ENCODE measurements around the gene TADA2B. TPM values are rescaled to one million over a fixed set of nuclear protein-coding genes. Genes with fewer than 3 reads are reported as not detected.

TADA2B gene
- total and polyA plus RNA-seq, 8 donors: 9.6 to 26.2 (median 17.9) TPM

GRCh38 chr4:7058792-7059191 lies 15.6 kb downstream of the TADA2B start:
- no peak overlapping the region for H3K4me3 ChIP-seq
- no peak for FAIRE-seq
- no peaks in the 10 kb centered on the region for H3K9me3 ChIP-seq
- H3K36me3 ChIP-seq: peaks cover 2 to 71% (median 7%) of the 10 kb centered on the region in 3 donors
- no peak for TF ChIP-seq CTCF (IDR thresholded peaks at IDR 0.05)
- WGBS, 2 donors: 83 to 87% methylated on average over 3 of the region's 3 CpGs
- H3K27ac ChIP-seq: no peak overlapping the region
- H3K4me1 ChIP-seq: no peaks in the 10 kb centered on the region
- intact Hi-C loops (cut with DNase I): no loop called here
- DNase-seq: no peak
- peak in 1 of 4 donors; percentile 12 for ATAC-seq
- no peaks in the 10 kb centered on the region for H3K27me3 ChIP-seq

- H3K4me1 ChIP-seq: no peaks in the 10 kb centered on the region
- no peaks in the 10 kb centered on the region for H3K27me3 ChIP-seq
- peaks cover 3 to 66% (median 7%) of the 10 kb centered on the region in 3 donors for H3K36me3 ChIP-seq
- WGBS, 2 donors: 85 to 88% methylated on average over 11 of the region's 11 CpGs
- intact Hi-C loops (cut with DNase I): no loop called here
- no peak overlapping the region for H3K27ac ChIP-seq
- no peak for ATAC-seq
- H3K9me3 ChIP-seq: no peaks in the 10 kb centered on the region
- DNase-seq: no peak
- no peak overlapping the region for H3K4me3 ChIP-seq
- FAIRE-seq: no peak
- no peak for TF ChIP-seq CTCF (IDR thresholded peaks at IDR 0.05)
Observed at GRCh38 chr4:7059662-7060061, 16.5 kb downstream of the TADA2B start.

GRCh38 chr4:7060346-7061150 lies 17.4 kb downstream of the TADA2B start:
- ATAC-seq (peak in 1 of 4 donors; percentile 17), FAIRE-seq (no peak), DNase-seq (no peak)
- TF ChIP-seq CTCF (IDR thresholded peaks at IDR 0.05): no peak
- H3K27me3 ChIP-seq: no peaks in the 10 kb centered on the region
- H3K4me1 ChIP-seq: no peaks in the 10 kb centered on the region
- H3K27ac ChIP-seq: no peak overlapping the region
- no peak overlapping the region for H3K4me3 ChIP-seq
- H3K36me3 ChIP-seq: peaks cover 3 to 57% (median 7%) of the 10 kb centered on the region in 3 donors
- WGBS, 2 donors: 89 to 91% methylated on average over 20 of the region's 20 CpGs
- intact Hi-C loops (cut with DNase I): no loop called here
- no peaks in the 10 kb centered on the region for H3K9me3 ChIP-seq

GRCh38 chr4:7061815-7062214 lies 18.6 kb downstream of the TADA2B start:
- Histone ChIP-seq H3K27ac (no peak overlapping the region), H3K9me3 (no peaks in the 10 kb centered on the region), H3K27me3 (no peaks in the 10 kb centered on the region), H3K4me1 (peaks cover 3 to 7% (median 6%) of the 10 kb centered on the region in 3 donors), H3K36me3 (peaks cover 3 to 47% (median 7%) of the 10 kb centered on the region in 3 donors), H3K4me3 (no peak overlapping the region)
- intact Hi-C loops (cut with DNase I): no loop called here
- 85 to 93% methylated on average over 6 of the region's 6 CpGs for WGBS, 2 donors
- DNase-seq (no peak), ATAC-seq (no peak), FAIRE-seq (no peak)
- TF ChIP-seq CTCF (IDR thresholded peaks at IDR 0.05): no peak

GRCh38 chr4:7062816-7063215 lies 19.6 kb downstream of the TADA2B start:
- intact Hi-C loops (cut with DNase I): no loop called here
- no peak for TF ChIP-seq CTCF (IDR thresholded peaks at IDR 0.05)

More at GRCh38 chr4:7062816-7063215, 19.6 kb downstream of the TADA2B start:
- FAIRE-seq (no peak), DNase-seq (no peak), ATAC-seq (no peak)
- Histone ChIP-seq H3K27me3 (no peaks in the 10 kb centered on the region), H3K36me3 (peaks cover 3 to 47% (median 7%) of the 10 kb centered on the region in 3 donors), H3K9me3 (no peaks in the 10 kb centered on the region), H3K27ac (no peak overlapping the region), H3K4me1 (peaks cover 3 to 10% (median 8%) of the 10 kb centered on the region in 3 donors), H3K4me3 (no peak overlapping the region)
- WGBS, 2 donors: 86 to 90% methylated on average over 4 of the region's 4 CpGs

Data from pancreas (tissue), 10 donors.